ENCODE data around the gene SRPK3. TPM values are rescaled to one million over a fixed set of nuclear protein-coding genes. Genes with fewer than 3 reads are reported as not detected.

The SRPK3 gene
- total RNA-seq, 3 donors from 2014 or later (not counting 1 experiment from before 2014, with no cell fraction given), result not detected

- Histone ChIP-seq H3K27me3 (ENCODE audit: control insufficient read depth, insufficient read depth, low read length) (no peaks in the 10 kb centered on the region), H3K4me1 (ENCODE audit: control insufficient read depth, insufficient read depth, low read length) (no peaks in the 10 kb centered on the region), H3K9me3 (ENCODE audit: control insufficient read depth, insufficient read depth, low read length) (no peaks in the 10 kb centered on the region), H3K27ac (ENCODE audit: low read length) (no peak overlapping the region), H3K36me3 (ENCODE audit: control insufficient read depth, insufficient read depth, low read length) (peaks cover 19% of the 10 kb centered on the region), H3K4me3 (ENCODE audit: low read length) (no peak overlapping the region)
- 37% methylated on average over 14 of the region's 14 CpGs for WGBS (ENCODE audit: insufficient coverage)
- H3K4me3 Mint-ChIP-seq, result no peak overlapping the region
- H3K9me3 Mint-ChIP-seq, result no peaks in the 10 kb centered on the region
- H3K36me3 Mint-ChIP-seq, result no peaks in the 10 kb centered on the region
- no peak for TF ChIP-seq CTCF (IDR thresholded peaks at IDR 0.05)
- peaks cover 0 to under 1% of the 10 kb centered on the region in 2 donors for H3K4me1 Mint-ChIP-seq
- DNase-seq, result no peak
- no peaks in the 10 kb centered on the region for H3K27me3 Mint-ChIP-seq (ENCODE audit: low read depth in 2 of 2)
- no peak for ATAC-seq
- no peak overlapping the region for H3K27ac Mint-ChIP-seq
- intact Hi-C loops (cut with micrococcal nuclease), result no loop called here
These were observed 21.7 kb downstream of the SRPK3 start for GRCh38 chrX:153802513-153803045.

GRCh38 chrX:153803211-153804099 is 22.6 kb downstream of the SRPK3 start:
- no peak overlapping the region for H3K4me3 ChIP-seq (ENCODE audit: low read length)
- Mint-ChIP-seq H3K36me3 (no peaks in the 10 kb centered on the region), H3K9me3 (no peaks in the 10 kb centered on the region), H3K27ac (no peak overlapping the region), H3K4me3 (no peak overlapping the region), H3K4me1 (peaks cover 0 to 6% of the 10 kb centered on the region in 2 donors), H3K27me3 (ENCODE audit: low read depth in 2 of 2) (no peaks in the 10 kb centered on the region)
- no peaks in the 10 kb centered on the region for H3K9me3 ChIP-seq (ENCODE audit: control insufficient read depth, insufficient read depth, low read length)
- DNase-seq (no peak), ATAC-seq (no peak)
- 97% methylated on average over 74 of the region's 87 CpGs for WGBS (ENCODE audit: insufficient coverage)
- intact Hi-C loops (cut with micrococcal nuclease), result no loop called here
- no peaks in the 10 kb centered on the region for H3K4me1 ChIP-seq (ENCODE audit: control insufficient read depth, insufficient read depth, low read length)
- no peak overlapping the region for H3K27ac ChIP-seq (ENCODE audit: low read length)
- TF ChIP-seq CTCF (IDR thresholded peaks at IDR 0.05), result no peak
- peaks cover 11% of the 10 kb centered on the region for H3K36me3 ChIP-seq (ENCODE audit: control insufficient read depth, insufficient read depth, low read length)
- no peaks in the 10 kb centered on the region for H3K27me3 ChIP-seq (ENCODE audit: control insufficient read depth, insufficient read depth, low read length)

- DNase-seq, result no peak
- Histone ChIP-seq H3K27ac (ENCODE audit: low read length) (no peak overlapping the region), H3K4me1 (ENCODE audit: control insufficient read depth, insufficient read depth, low read length) (no peaks in the 10 kb centered on the region), H3K36me3 (ENCODE audit: control insufficient read depth, insufficient read depth, low read length) (peaks cover 6% of the 10 kb centered on the region), H3K9me3 (ENCODE audit: control insufficient read depth, insufficient read depth, low read length) (no peaks in the 10 kb centered on the region), H3K4me3 (ENCODE audit: low read length) (no peak overlapping the region), H3K27me3 (ENCODE audit: control insufficient read depth, insufficient read depth, low read length) (no peaks in the 10 kb centered on the region)
- Mint-ChIP-seq H3K36me3 (no peaks in the 10 kb centered on the region), H3K27ac (no peak overlapping the region), H3K9me3 (no peaks in the 10 kb centered on the region), H3K4me1 (peaks cover 0 to 6% of the 10 kb centered on the region in 2 donors), H3K27me3 (ENCODE audit: low read depth in 2 of 2) (no peaks in the 10 kb centered on the region), H3K4me3 (no peak overlapping the region)
- no peak for ATAC-seq
- TF ChIP-seq CTCF (IDR thresholded peaks at IDR 0.05), result no peak
- 98% methylated on average over 34 of the region's 34 CpGs for WGBS (ENCODE audit: insufficient coverage)
- intact Hi-C loops (cut with micrococcal nuclease), result no loop called here
These were observed 23.3 kb downstream of the SRPK3 start for GRCh38 chrX:153804100-153804595.
